Fibroblast of peridontal ligament (primary cell): ENCODE results near the gene OR5A1.

Experiments
- DNase-seq: peaks from one replicate; pipeline ENCODE4 v3.0.0-alpha.2; 2010; ENCODE audit errors: extremely low read depth

Gene OR5A1

DNA sequence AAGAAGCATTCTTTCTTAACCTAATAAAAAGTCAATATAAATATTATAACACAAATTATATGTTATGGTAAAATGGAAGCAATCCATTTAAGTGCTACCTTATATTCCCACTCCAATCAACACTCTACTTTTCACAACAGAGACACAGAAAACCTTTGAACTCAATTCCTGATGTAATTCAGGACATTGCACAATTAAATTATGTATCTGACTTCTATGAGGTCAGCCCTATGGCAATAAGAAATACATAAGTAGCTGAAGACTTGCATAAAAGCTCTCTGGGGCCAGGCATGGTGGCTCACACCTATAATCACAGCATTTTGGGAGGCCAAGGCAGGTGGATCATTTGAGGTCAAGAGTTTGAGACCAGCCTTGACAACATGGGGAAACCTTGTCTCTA is 43.6 kb downstream of the OR5A1 start:
- no peak for DNase-seq

- no peak for DNase-seq
These were observed 44.1 kb downstream of the OR5A1 start for GRCh38 chr11:59480359-59480758.
